Liver (tissue), 9 donors: Measurements from ENCODE around the gene SH3BGRL3. TPM values are rescaled to one million over a fixed set of nuclear protein-coding genes. Genes with fewer than 3 reads are reported as not detected.

Source experiments
- DNase-seq: peaks from one replicate; pipeline ENCODE4 v3.0.0-alpha.2; 2017; ENCODE audit warnings: low spot score
- H3K27ac ChIP-seq, 2 donors: one replicate each; pipeline ENCODE4 v1.7.0; 2013; ENCODE audit warnings: inconsistent platforms in 2 of 2, low read length in 2 of 2, control low read depth in 1 of 2, low read depth in 1 of 2, mild to moderate bottlenecking in 1 of 2
- H3K27me3 ChIP-seq, 4 donors: one replicate each; pipeline versions ENCODE4 v1.6.1 to v1.7.0; 2013; ENCODE audit warnings: low read length in 3 of 4, inconsistent platforms in 1 of 4, mild to moderate bottlenecking in 1 of 4, moderate library complexity in 1 of 4; ENCODE audit not compliant: control insufficient read depth in 4 of 4, insufficient read depth in 4 of 4
- H3K36me3 ChIP-seq, 4 donors: one replicate each; pipeline versions ENCODE4 v1.6.1 to v1.7.0; 2013; ENCODE audit warnings: low read length in 3 of 4, mild to moderate bottlenecking in 3 of 4, low read depth in 1 of 4, moderate library complexity in 1 of 4; ENCODE audit not compliant: control insufficient read depth in 4 of 4, insufficient read depth in 3 of 4
- H3K4me1 ChIP-seq, 4 donors: one replicate each; pipeline versions ENCODE4 v1.6.1 to v1.7.0; 2013; ENCODE audit warnings: low read length in 3 of 4, mild to moderate bottlenecking in 3 of 4, moderate library complexity in 1 of 4; ENCODE audit not compliant: control insufficient read depth in 4 of 4, insufficient read depth in 4 of 4
- H3K4me3 ChIP-seq, 3 donors: one replicate each; pipeline versions ENCODE4 v1.6.1 to v1.7.0; 2013; ENCODE audit warnings: low read length in 3 of 3, control low read depth in 1 of 3, low read depth in 1 of 3, mild to moderate bottlenecking in 1 of 3
- H3K9ac ChIP-seq, 2 donors: one replicate each; pipeline ENCODE4 v1.7.0; 2013; ENCODE audit warnings: low read length in 2 of 2, mild to moderate bottlenecking in 2 of 2, moderate library complexity in 2 of 2, control low read depth in 1 of 2, low read depth in 1 of 2
- H3K9me3 ChIP-seq, 4 donors: one replicate each; pipeline versions ENCODE4 v1.6.1 to v1.7.0; 2013; ENCODE audit warnings: low read length in 3 of 4; ENCODE audit not compliant: control insufficient read depth in 4 of 4
- ATF3 ChIP-seq: IDR thresholded peaks from 2 replicates; pipeline ENCODE4 v1.6.1; 2016; ENCODE audit warnings: antibody characterized with exemption
- EGR1 ChIP-seq, 2 donors: IDR thresholded peaks; 2 replicates each; pipeline ENCODE4 v1.6.1; 2016 to 2018; ENCODE audit warnings: antibody characterized with exemption in 2 of 2, low read depth in 2 of 2
- FOXA1 ChIP-seq: IDR thresholded peaks from 2 replicates; pipeline ENCODE4 v1.6.1; 2016; ENCODE audit warnings: antibody characterized with exemption
- FOXA2 ChIP-seq: IDR thresholded peaks from 2 replicates; pipeline ENCODE4 v1.6.1; 2016; ENCODE audit warnings: antibody characterized with exemption
- GABPA ChIP-seq, 2 donors: IDR thresholded peaks in 1 of 2; conservative IDR thresholded peaks in 1 of 2; 2 replicates each; pipeline ENCODE4 v1.6.1; 2016; ENCODE audit warnings: antibody characterized with exemption in 2 of 2, mild to moderate bottlenecking in 1 of 2, moderate library complexity in 1 of 2
- HNF4A ChIP-seq, 2 donors: conservative IDR thresholded peaks; 2 replicates each; pipeline ENCODE4 v1.6.1; 2016; ENCODE audit warnings: antibody characterized with exemption in 2 of 2, mild to moderate bottlenecking in 2 of 2
- HNF4G ChIP-seq: IDR thresholded peaks from 2 replicates; pipeline ENCODE4 v1.6.1; 2016; ENCODE audit warnings: antibody characterized with exemption
- NR2F2 ChIP-seq: IDR thresholded peaks from 2 replicates; pipeline ENCODE4 v1.6.1; 2016; ENCODE audit warnings: antibody characterized with exemption
- RAD21 ChIP-seq, 2 donors: IDR thresholded peaks; 2 replicates each; pipeline ENCODE4 v1.6.1; 2016; ENCODE audit warnings: antibody characterized with exemption in 2 of 2, mild to moderate bottlenecking in 2 of 2
- REST ChIP-seq: IDR thresholded peaks from 2 replicates; pipeline ENCODE4 v1.6.1; 2016; ENCODE audit warnings: antibody characterized with exemption, mild to moderate bottlenecking
- RXRA ChIP-seq, 2 donors: IDR thresholded peaks; 2 replicates each; pipeline ENCODE4 v1.6.1; 2017 to 2018; ENCODE audit warnings: antibody characterized with exemption in 2 of 2, mild to moderate bottlenecking in 1 of 2
- SP1 ChIP-seq: IDR thresholded peaks from 2 replicates; pipeline ENCODE4 v1.6.1; 2018; ENCODE audit warnings: antibody characterized with exemption, mild to moderate bottlenecking
- TAF1 ChIP-seq: conservative IDR thresholded peaks from 2 replicates; pipeline ENCODE4 v1.6.1; 2016; ENCODE audit warnings: antibody characterized with exemption, mild to moderate bottlenecking
- YY1 ChIP-seq: IDR thresholded peaks from 2 replicates; pipeline ENCODE4 v1.6.1; 2016; ENCODE audit warnings: antibody characterized with exemption, mild to moderate bottlenecking
- ZBTB33 ChIP-seq: IDR thresholded peaks from 2 replicates; pipeline ENCODE4 v1.6.1; 2016; ENCODE audit warnings: antibody characterized with exemption
- WGBS: extraction: QIAGEN DNeasy Blood & Tissue Kit; methylation state at CpG from one replicate; pipeline ENCODE4 v1.1.7; 2013; 5-methylcytosine and 5-hydroxymethylcytosine counted together
- polyA plus RNA-seq, 2 donors: library from polyadenylated mRNA; stranded (reverse) in 1 of 2; unstranded in 1 of 2; fragments of 200-250 nt in 1 of 2; fragments of >200 nt in 1 of 2; fragmentation: Nextera tagmentation in 1 of 2; extraction: Ambion mirVana in 1 of 2; gene quantifications; one replicate each; pipeline versions ENCODE4 v1.2.1 to v1.2.3, GENCODE V29; 2013 to 2015
- total RNA-seq, 2 donors: library from RNA; depleted of rRNA; stranded (reverse); fragments of >200 nt; gene quantifications; one replicate each; pipeline ENCODE4 v1.2.3, GENCODE V29; 2014
- TF ChIP-seq, protein P1 (sequence below): fragments of 150-350 bp; IDR thresholded peaks from 2 replicates; pipeline ENCODE4 v1.5.1; 2017; ENCODE audit warnings: improper control_type of control experiment, low read depth, low read length; ENCODE audit not compliant: missing input control
- TF ChIP-seq, protein P2 (sequence below): IDR thresholded peaks from 2 replicates; pipeline ENCODE4 v1.6.1; 2016; ENCODE audit warnings: antibody characterized with exemption
- donor health status: healthy.
- donor health status: healthy.
- donor health status: healthy.
- donor health status: healthy.
- donor health status: healthy.

SH3BGRL3 gene
- total and polyA plus RNA-seq, 4 donors, result 4.5 to 93.2 (median 23.0) TPM

DNA sequence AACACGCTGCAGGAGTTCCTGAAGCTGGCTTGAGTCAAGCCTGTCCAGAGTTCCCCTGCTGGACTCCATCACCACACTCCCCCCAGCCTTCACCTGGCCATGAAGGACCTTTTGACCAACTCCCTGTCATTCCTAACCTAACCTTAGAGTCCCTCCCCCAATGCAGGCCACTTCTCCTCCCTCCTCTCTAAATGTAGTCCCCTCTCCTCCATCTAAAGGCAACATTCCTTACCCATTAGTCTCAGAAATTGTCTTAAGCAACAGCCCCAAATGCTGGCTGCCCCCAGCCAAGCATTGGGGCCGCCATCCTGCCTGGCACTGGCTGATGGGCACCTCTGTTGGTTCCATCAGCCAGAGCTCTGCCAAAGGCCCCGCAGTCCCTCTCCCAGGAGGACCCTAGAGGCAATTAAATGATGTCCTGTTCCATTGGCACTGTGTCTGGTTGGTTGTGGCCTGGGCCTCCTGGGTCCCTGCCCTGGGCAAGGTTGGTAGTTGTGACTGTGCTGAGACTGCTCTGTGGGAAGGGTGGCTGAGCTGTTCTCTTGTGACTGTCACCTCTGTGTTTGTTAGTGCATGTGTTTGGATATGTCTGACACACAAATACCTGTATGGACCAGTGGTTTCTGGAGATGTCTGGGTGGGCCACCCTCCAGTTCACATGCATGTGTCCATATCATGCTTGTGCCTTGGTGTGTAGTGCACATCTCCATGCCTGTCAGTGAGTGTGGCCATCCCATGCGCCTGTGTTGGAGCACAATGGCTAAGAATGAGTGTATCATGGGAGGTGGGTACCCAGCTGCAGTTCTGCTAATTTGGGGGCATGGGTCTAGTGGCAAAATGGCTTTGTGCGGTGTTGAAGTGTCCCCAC lies 1.4 kb downstream of the SH3BGRL3 start:
- Histone ChIP-seq H3K9me3 (no peaks in the 10 kb centered on the region), H3K36me3 (no peaks in the 10 kb centered on the region), H3K4me3 (peak overlapping the region in 1 of 3 donors; percentile 89), H3K4me1 (peaks cover 17 to 46% (median 27%) of the 10 kb centered on the region in 4 donors), H3K9ac (no peak overlapping the region), H3K27ac (no peak overlapping the region), H3K27me3 (no peaks in the 10 kb centered on the region)
- 96% methylated on average over 5 of the region's 5 CpGs for WGBS
- TF ChIP-seq ZBTB33 (no peak), FOXA2 (no peak), ATF3 (no peak), REST (no peak), GABPA (IDR thresholded peaks at IDR 0.05 in 1 of 2, conservative IDR thresholded peaks at IDR 0.05 in 1 of 2) (no peak), RAD21 (IDR thresholded peaks at IDR 0.05) (no peak), NR2F2 (no peak), EGR1 (IDR thresholded peaks at IDR 0.05; ENCODE audit: low read depth in 2 of 2) (no peak), SP1 (no peak), FOXA1 (no peak), TAF1 (no peak), RXRA (IDR thresholded peaks at IDR 0.05) (no peak), YY1 (no peak), HNF4G (no peak), HNF4A (conservative IDR thresholded peaks at IDR 0.05) (no peak)
- TF ChIP-seq, protein P1, sequence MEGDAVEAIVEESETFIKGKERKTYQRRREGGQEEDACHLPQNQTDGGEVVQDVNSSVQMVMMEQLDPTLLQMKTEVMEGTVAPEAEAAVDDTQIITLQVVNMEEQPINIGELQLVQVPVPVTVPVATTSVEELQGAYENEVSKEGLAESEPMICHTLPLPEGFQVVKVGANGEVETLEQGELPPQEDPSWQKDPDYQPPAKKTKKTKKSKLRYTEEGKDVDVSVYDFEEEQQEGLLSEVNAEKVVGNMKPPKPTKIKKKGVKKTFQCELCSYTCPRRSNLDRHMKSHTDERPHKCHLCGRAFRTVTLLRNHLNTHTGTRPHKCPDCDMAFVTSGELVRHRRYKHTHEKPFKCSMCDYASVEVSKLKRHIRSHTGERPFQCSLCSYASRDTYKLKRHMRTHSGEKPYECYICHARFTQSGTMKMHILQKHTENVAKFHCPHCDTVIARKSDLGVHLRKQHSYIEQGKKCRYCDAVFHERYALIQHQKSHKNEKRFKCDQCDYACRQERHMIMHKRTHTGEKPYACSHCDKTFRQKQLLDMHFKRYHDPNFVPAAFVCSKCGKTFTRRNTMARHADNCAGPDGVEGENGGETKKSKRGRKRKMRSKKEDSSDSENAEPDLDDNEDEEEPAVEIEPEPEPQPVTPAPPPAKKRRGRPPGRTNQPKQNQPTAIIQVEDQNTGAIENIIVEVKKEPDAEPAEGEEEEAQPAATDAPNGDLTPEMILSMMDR, result no peak
- TF ChIP-seq, protein P2, sequence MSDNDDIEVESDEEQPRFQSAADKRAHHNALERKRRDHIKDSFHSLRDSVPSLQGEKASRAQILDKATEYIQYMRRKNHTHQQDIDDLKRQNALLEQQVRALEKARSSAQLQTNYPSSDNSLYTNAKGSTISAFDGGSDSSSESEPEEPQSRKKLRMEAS, result no peak
- no peak for DNase-seq
